ENCODE data around the gene XRN2. TPM values are rescaled to one million over a fixed set of nuclear protein-coding genes. Genes with fewer than 3 reads are reported as not detected.
A peak's percentile ranks its signal among the peaks of the same experiment; 100 is the strongest.

Gene XRN2
- total RNA-seq, 1 donor from 2014 or later: 46.1 TPM

- H3K9me3 Mint-ChIP-seq (ENCODE audit: low read depth): peaks cover 14% of the 10 kb centered on the region
- H3K4me1 Mint-ChIP-seq (ENCODE audit: low read depth): peaks cover 36% of the 10 kb centered on the region
- no peak for TF ChIP-seq CTCF (IDR thresholded peaks at IDR 0.05)
- no peak overlapping the region for H3K4me3 Mint-ChIP-seq (ENCODE audit: unreplicated experiment)
- no peak for DNase-seq (ENCODE audit: low spot score)
- H3K27ac Mint-ChIP-seq (ENCODE audit: unreplicated experiment): peak overlapping the region; percentile 74
- H3K36me3 Mint-ChIP-seq (ENCODE audit: low read depth): no peaks in the 10 kb centered on the region
- no peaks in the 10 kb centered on the region for H3K27me3 Mint-ChIP-seq (ENCODE audit: low read depth)
These were observed 20.5 kb downstream of the XRN2 start for GRCh38 chr20:21323640-21324039.

GRCh38 chr20:21324126-21324525 is 21.0 kb downstream of the XRN2 start:
- DNase-seq (ENCODE audit: low spot score): no peak
- TF ChIP-seq CTCF (IDR thresholded peaks at IDR 0.05): no peak
- Mint-ChIP-seq H3K27me3 (ENCODE audit: low read depth) (no peaks in the 10 kb centered on the region), H3K36me3 (ENCODE audit: low read depth) (no peaks in the 10 kb centered on the region), H3K4me3 (ENCODE audit: unreplicated experiment) (no peak overlapping the region), H3K4me1 (ENCODE audit: low read depth) (peaks cover 31% of the 10 kb centered on the region), H3K9me3 (ENCODE audit: low read depth) (peaks cover 14% of the 10 kb centered on the region), H3K27ac (ENCODE audit: unreplicated experiment) (peak overlapping the region; percentile 74)

GRCh38 chr20:21325296-21325695 is 22.2 kb downstream of the XRN2 start:
- TF ChIP-seq CTCF (IDR thresholded peaks at IDR 0.05): no peak
- Mint-ChIP-seq H3K27me3 (ENCODE audit: low read depth) (no peaks in the 10 kb centered on the region), H3K4me3 (ENCODE audit: unreplicated experiment) (no peak overlapping the region), H3K27ac (ENCODE audit: unreplicated experiment) (no peak overlapping the region), H3K36me3 (ENCODE audit: low read depth) (no peaks in the 10 kb centered on the region), H3K9me3 (ENCODE audit: low read depth) (peaks cover 14% of the 10 kb centered on the region), H3K4me1 (ENCODE audit: low read depth) (peaks cover 29% of the 10 kb centered on the region)
- no peak for DNase-seq (ENCODE audit: low spot score)

GRCh38 chr20:21326700-21327099 is 23.6 kb downstream of the XRN2 start:
- TF ChIP-seq CTCF (IDR thresholded peaks at IDR 0.05): no peak
- DNase-seq (ENCODE audit: low spot score): no peak
- H3K36me3 Mint-ChIP-seq (ENCODE audit: low read depth): peaks cover under 1% of the 10 kb centered on the region
- no peaks in the 10 kb centered on the region for H3K27me3 Mint-ChIP-seq (ENCODE audit: low read depth)
- peaks cover 9% of the 10 kb centered on the region for H3K9me3 Mint-ChIP-seq (ENCODE audit: low read depth)
- H3K27ac Mint-ChIP-seq (ENCODE audit: unreplicated experiment): no peak overlapping the region
- H3K4me1 Mint-ChIP-seq (ENCODE audit: low read depth): peaks cover 29% of the 10 kb centered on the region
- H3K4me3 Mint-ChIP-seq (ENCODE audit: unreplicated experiment): no peak overlapping the region

- Mint-ChIP-seq H3K27ac (ENCODE audit: unreplicated experiment) (no peak overlapping the region), H3K4me1 (ENCODE audit: low read depth) (no peaks in the 10 kb centered on the region), H3K27me3 (ENCODE audit: low read depth) (no peaks in the 10 kb centered on the region), H3K4me3 (ENCODE audit: unreplicated experiment) (no peak overlapping the region), H3K9me3 (ENCODE audit: low read depth) (no peaks in the 10 kb centered on the region), H3K36me3 (ENCODE audit: low read depth) (peaks cover 55% of the 10 kb centered on the region)
- no peak for TF ChIP-seq CTCF (IDR thresholded peaks at IDR 0.05)
- DNase-seq (ENCODE audit: low spot score): no peak
These were observed 33.5 kb downstream of the XRN2 start for GRCh38 chr20:21336455-21337151.

Measured in chondrocyte (in vitro differentiated cells).